PC-9 (cell line): Measurements from ENCODE around the gene CLHC1.

Source experiments
- EZH2 ChIP-seq: fragments of 200-600 bp; sonication (generic); IDR thresholded peaks from 2 replicates; pipeline ENCODE4 v1.8.0; 2017; ENCODE audit warnings: antibody characterized with exemption, low read depth
- TF ChIP-seq, protein P1 (sequence below): fragments of 200-600 bp; sonication (generic); conservative IDR thresholded peaks from 2 replicates; pipeline ENCODE4 v1.6.1; 2017; ENCODE audit warnings: mixed run types, antibody characterized with exemption, mild to moderate bottlenecking, moderate library complexity

DNA sequence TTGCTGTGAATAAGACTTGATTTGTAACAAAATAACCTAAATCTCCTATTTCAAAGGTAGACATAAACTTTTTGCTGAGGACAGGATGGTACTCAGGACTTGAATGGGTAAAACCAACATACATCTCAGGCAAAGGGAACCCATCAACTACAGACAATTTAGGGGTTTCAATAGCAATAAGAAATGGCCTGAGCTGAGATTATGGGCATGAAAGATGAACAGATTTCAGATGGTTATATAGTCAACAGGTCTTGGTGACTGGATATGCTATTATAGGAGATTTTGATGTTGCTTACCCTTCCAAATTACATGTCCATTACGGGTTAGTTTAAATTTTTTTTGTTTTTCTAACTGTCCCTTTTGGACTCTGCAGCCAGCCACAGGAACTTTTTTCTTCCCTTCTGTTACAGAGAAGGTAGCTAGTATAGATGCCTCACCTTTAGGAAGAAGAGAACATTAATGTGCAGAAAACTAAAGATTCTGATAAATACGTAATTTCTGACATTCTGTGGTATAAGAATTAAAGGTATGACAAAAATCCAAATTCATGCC is 5.0 kb upstream of the CLHC1 start:
- TF ChIP-seq, protein P1, sequence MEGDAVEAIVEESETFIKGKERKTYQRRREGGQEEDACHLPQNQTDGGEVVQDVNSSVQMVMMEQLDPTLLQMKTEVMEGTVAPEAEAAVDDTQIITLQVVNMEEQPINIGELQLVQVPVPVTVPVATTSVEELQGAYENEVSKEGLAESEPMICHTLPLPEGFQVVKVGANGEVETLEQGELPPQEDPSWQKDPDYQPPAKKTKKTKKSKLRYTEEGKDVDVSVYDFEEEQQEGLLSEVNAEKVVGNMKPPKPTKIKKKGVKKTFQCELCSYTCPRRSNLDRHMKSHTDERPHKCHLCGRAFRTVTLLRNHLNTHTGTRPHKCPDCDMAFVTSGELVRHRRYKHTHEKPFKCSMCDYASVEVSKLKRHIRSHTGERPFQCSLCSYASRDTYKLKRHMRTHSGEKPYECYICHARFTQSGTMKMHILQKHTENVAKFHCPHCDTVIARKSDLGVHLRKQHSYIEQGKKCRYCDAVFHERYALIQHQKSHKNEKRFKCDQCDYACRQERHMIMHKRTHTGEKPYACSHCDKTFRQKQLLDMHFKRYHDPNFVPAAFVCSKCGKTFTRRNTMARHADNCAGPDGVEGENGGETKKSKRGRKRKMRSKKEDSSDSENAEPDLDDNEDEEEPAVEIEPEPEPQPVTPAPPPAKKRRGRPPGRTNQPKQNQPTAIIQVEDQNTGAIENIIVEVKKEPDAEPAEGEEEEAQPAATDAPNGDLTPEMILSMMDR: no peak
- no peak for TF ChIP-seq EZH2
